Measurements from ENCODE around the gene PTPRT.

The PTPRT gene

DNA sequence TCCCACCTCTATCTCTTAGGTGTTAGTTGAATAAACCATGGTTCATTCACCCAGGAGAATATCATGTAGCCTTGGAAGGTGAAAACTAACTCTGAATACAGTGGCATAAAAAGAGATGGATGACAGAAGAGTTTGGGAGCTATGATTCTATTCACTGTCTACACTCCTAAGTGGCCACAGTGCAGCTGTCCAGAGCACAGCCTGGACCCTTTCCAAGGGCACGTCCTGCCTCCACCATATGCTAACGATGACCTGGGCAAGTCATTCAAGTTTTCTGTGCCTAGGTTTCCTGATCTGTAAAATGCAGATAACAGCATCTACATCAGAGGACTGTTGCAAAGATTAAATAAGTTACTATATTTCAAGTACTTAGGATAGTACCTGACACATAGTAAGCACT is 314.1 kb downstream of the PTPRT start:
- H3K4me3 Mint-ChIP-seq, result no peak overlapping the region
- TF ChIP-seq, protein P1, sequence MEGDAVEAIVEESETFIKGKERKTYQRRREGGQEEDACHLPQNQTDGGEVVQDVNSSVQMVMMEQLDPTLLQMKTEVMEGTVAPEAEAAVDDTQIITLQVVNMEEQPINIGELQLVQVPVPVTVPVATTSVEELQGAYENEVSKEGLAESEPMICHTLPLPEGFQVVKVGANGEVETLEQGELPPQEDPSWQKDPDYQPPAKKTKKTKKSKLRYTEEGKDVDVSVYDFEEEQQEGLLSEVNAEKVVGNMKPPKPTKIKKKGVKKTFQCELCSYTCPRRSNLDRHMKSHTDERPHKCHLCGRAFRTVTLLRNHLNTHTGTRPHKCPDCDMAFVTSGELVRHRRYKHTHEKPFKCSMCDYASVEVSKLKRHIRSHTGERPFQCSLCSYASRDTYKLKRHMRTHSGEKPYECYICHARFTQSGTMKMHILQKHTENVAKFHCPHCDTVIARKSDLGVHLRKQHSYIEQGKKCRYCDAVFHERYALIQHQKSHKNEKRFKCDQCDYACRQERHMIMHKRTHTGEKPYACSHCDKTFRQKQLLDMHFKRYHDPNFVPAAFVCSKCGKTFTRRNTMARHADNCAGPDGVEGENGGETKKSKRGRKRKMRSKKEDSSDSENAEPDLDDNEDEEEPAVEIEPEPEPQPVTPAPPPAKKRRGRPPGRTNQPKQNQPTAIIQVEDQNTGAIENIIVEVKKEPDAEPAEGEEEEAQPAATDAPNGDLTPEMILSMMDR (IDR thresholded peaks at IDR 0.05), result no peak

DNA sequence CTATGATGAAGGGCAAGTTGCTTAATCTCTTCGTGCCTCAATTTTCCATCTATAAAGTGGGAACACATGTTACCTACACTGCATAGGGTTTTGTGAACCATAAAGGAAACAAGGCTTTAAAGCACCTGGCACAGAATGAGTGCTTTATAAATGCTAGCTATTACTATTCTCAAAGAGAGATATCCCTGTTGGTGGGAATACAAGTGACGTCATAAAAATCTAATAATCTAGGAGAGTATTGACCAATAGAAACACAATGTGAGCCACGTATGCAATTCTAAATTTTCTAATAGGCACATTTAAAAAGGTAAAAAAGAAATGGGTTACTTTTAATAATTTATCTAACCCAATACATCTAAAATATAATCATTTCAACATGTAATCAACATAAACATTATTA is 316.4 kb downstream of the PTPRT start:
- Mint-ChIP-seq H3K4me1 (no peaks in the 10 kb centered on the region), H3K27ac (no peak overlapping the region)

More for the DNA sequence above, 314.1 kb downstream of the PTPRT start:
- DNase-seq, result no peak
- H3K27me3 Mint-ChIP-seq (ENCODE audit: low read depth, poor library complexity), result peaks cover 8% of the 10 kb centered on the region
- H3K36me3 Mint-ChIP-seq (ENCODE audit: low read depth), result no peaks in the 10 kb centered on the region
- no peaks in the 10 kb centered on the region for H3K9me3 Mint-ChIP-seq
- H3K27ac Mint-ChIP-seq, result no peak overlapping the region
- H3K4me1 Mint-ChIP-seq, result no peaks in the 10 kb centered on the region

DNA sequence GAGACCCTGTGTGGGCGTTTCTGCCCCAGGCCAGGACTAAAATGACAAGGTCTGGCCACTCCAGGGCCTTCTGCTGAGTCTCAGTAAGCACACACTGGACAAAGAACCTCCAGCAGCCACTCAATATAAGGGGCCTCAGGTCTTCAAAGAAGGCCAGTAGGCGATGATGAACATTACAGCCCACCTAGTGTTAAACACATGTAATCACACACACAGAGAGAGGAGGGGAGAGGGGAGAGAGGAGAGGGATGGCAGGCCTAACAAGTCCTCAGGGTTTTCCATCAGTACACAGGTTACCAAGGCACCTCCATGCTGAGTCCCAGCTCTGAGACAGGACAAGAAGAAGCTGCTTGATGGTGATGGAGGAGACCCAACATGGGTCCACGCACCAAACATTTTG is 325.6 kb downstream of the PTPRT start:
- Mint-ChIP-seq H3K27me3 (ENCODE audit: low read depth, poor library complexity) (peaks cover 7% of the 10 kb centered on the region), H3K4me3 (no peak overlapping the region), H3K4me1 (no peaks in the 10 kb centered on the region), H3K36me3 (ENCODE audit: low read depth) (no peaks in the 10 kb centered on the region), H3K9me3 (no peaks in the 10 kb centered on the region), H3K27ac (no peak overlapping the region)
- TF ChIP-seq, protein P1 (IDR thresholded peaks at IDR 0.05), result no peak
- no peak for DNase-seq

More for the DNA sequence above, 316.4 kb downstream of the PTPRT start:
- no peak for DNase-seq
- Mint-ChIP-seq H3K27me3 (ENCODE audit: low read depth, poor library complexity) (peaks cover 8% of the 10 kb centered on the region), H3K4me3 (no peak overlapping the region), H3K9me3 (no peaks in the 10 kb centered on the region), H3K36me3 (ENCODE audit: low read depth) (no peaks in the 10 kb centered on the region)
- TF ChIP-seq, protein P1 (IDR thresholded peaks at IDR 0.05), result no peak

DNA sequence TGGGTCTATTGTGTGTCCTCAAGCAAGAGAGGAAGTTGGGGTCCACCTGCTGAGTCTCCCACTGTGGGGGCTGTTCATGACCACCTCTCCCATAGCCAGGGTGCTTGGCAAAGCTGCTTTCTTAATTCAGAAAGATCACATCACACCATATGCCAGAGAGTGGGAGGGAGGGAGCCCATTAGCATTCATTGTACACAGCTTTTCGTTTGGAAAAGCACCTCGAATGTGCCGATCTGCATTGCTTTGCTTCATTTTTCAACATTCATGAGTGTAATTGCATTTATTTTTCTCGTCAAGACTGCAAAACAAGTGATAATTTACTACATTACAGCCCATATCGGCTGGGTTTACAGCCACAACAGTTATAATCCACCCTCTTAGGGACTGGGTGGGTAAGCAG is 327.3 kb downstream of the PTPRT start:
- peaks cover 10% of the 10 kb centered on the region for H3K27me3 Mint-ChIP-seq (ENCODE audit: low read depth, poor library complexity)
- H3K9me3 Mint-ChIP-seq, result no peaks in the 10 kb centered on the region
- H3K4me3 Mint-ChIP-seq, result no peak overlapping the region
- no peaks in the 10 kb centered on the region for H3K4me1 Mint-ChIP-seq
- DNase-seq, result no peak
- TF ChIP-seq, protein P1 (IDR thresholded peaks at IDR 0.05), result no peak
- H3K36me3 Mint-ChIP-seq (ENCODE audit: low read depth), result no peaks in the 10 kb centered on the region
- H3K27ac Mint-ChIP-seq, result no peak overlapping the region

DNA sequence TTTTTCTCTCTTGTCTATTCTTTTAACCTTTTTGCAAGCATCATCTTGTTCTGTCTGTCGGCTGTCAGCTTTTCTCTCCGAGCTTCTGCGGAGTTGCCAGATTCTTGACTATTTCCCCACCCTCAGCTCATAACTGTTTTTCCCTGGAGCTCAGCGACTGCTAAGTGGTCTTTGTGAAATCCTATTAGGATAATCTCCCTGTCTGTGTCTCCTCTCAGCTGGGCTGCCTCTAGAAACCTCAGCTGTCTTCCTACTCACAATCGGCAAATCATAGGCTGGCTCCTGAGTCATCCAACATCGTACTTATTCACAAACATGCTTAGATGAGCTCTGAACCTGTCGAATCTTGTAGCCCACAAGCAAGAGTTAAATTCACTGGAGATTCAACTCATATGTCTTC is 332.3 kb downstream of the PTPRT start:
- Mint-ChIP-seq H3K27me3 (ENCODE audit: low read depth, poor library complexity) (peaks cover 8% of the 10 kb centered on the region), H3K36me3 (ENCODE audit: low read depth) (no peaks in the 10 kb centered on the region), H3K9me3 (no peaks in the 10 kb centered on the region), H3K27ac (no peak overlapping the region), H3K4me1 (no peaks in the 10 kb centered on the region), H3K4me3 (no peak overlapping the region)
- TF ChIP-seq, protein P1 (IDR thresholded peaks at IDR 0.05), result no peak
- no peak for DNase-seq

DNA sequence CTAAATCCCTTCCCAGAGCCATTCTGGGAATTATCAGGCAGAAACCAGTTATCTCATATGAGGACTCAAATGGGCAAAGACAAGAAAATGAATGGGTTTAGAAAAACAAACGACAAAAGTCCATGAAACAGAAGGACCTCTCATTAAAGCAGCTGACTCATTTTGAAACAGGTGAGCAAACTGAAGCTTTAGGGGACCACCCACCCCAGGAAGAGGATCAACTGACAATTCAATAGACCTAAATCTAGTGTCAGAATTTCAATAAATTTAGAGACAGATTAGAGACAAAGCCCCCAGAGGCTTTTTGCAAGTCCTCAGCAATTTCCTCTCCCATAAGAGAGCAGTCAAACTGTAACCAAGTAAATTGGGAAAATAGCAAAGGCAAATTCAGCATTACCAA is 333.8 kb downstream of the PTPRT start:
- DNase-seq, result no peak
- H3K9me3 Mint-ChIP-seq, result no peaks in the 10 kb centered on the region
- TF ChIP-seq, protein P1 (IDR thresholded peaks at IDR 0.05), result no peak
- no peaks in the 10 kb centered on the region for H3K4me1 Mint-ChIP-seq
- no peak overlapping the region for H3K4me3 Mint-ChIP-seq
- no peaks in the 10 kb centered on the region for H3K36me3 Mint-ChIP-seq (ENCODE audit: low read depth)
- H3K27me3 Mint-ChIP-seq (ENCODE audit: low read depth, poor library complexity), result peaks cover 8% of the 10 kb centered on the region
- H3K27ac Mint-ChIP-seq, result no peak overlapping the region

All from nephron progenitor cell (in vitro differentiated cells).